ENCODE measurements around the gene SOX4.

Gene SOX4

DNA sequence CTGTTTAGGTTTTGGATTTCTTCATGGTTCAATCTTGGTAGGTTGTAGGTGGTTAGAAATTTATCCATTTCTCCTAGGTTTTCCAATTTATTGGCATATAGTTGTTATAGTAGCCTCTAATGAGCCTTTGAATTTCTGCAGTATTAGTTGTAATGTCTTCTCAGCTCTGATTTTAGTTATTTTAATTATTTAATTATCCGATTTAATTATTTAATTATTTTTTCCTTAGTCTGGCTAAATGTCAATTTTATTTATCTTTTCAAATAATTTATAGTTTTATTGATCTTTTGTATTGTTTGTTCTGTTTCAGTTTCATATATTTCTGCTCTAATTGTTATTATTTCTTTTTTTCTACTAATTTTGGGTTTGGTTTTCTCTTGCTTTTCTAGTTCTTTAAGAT, 28.1 kb upstream of the SOX4 start (continued):
- TF ChIP-seq, protein P1, sequence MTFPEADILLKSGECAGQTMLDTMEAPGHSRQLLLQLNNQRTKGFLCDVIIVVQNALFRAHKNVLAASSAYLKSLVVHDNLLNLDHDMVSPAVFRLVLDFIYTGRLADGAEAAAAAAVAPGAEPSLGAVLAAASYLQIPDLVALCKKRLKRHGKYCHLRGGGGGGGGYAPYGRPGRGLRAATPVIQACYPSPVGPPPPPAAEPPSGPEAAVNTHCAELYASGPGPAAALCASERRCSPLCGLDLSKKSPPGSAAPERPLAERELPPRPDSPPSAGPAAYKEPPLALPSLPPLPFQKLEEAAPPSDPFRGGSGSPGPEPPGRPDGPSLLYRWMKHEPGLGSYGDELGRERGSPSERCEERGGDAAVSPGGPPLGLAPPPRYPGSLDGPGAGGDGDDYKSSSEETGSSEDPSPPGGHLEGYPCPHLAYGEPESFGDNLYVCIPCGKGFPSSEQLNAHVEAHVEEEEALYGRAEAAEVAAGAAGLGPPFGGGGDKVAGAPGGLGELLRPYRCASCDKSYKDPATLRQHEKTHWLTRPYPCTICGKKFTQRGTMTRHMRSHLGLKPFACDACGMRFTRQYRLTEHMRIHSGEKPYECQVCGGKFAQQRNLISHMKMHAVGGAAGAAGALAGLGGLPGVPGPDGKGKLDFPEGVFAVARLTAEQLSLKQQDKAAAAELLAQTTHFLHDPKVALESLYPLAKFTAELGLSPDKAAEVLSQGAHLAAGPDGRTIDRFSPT (tag by site-specific recombination; IDR thresholded peaks at IDR 0.05) = no peak
- TF ChIP-seq ZNF138 (tag by site-specific recombination; IDR thresholded peaks at IDR 0.05; ENCODE audit: borderline replicate concordance) = peak; percentile 96
- TF ChIP-seq EGR2 (tag by site-specific recombination; IDR thresholded peaks at IDR 0.05; ENCODE audit: low read depth) = no peak
- TF ChIP-seq ZNF292 (tag by site-specific recombination; IDR thresholded peaks at IDR 0.05; ENCODE audit: borderline replicate concordance, low read depth) = 0 out of 2 replicates have a peak, but pooled peaks have one; percentile 47
- no peak for TF ChIP-seq SALL2 (tag by site-specific recombination; IDR thresholded peaks at IDR 0.05; ENCODE audit: borderline replicate concordance)
- no peak for TF ChIP-seq ZNF626 (tag by site-specific recombination; IDR thresholded peaks at IDR 0.05)
- no peak for TF ChIP-seq ZNF544 (tag by site-specific recombination; IDR thresholded peaks at IDR 0.05)
- TF ChIP-seq, protein P2, sequence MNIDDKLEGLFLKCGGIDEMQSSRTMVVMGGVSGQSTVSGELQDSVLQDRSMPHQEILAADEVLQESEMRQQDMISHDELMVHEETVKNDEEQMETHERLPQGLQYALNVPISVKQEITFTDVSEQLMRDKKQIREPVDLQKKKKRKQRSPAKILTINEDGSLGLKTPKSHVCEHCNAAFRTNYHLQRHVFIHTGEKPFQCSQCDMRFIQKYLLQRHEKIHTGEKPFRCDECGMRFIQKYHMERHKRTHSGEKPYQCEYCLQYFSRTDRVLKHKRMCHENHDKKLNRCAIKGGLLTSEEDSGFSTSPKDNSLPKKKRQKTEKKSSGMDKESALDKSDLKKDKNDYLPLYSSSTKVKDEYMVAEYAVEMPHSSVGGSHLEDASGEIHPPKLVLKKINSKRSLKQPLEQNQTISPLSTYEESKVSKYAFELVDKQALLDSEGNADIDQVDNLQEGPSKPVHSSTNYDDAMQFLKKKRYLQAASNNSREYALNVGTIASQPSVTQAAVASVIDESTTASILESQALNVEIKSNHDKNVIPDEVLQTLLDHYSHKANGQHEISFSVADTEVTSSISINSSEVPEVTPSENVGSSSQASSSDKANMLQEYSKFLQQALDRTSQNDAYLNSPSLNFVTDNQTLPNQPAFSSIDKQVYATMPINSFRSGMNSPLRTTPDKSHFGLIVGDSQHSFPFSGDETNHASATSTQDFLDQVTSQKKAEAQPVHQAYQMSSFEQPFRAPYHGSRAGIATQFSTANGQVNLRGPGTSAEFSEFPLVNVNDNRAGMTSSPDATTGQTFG (tag by site-specific recombination; IDR thresholded peaks at IDR 0.05; ENCODE audit: borderline replicate concordance) = no peak
- TF ChIP-seq ZNF223 (tag by site-specific recombination; IDR thresholded peaks at IDR 0.05) = peak; percentile 85
- TF ChIP-seq, protein P3, sequence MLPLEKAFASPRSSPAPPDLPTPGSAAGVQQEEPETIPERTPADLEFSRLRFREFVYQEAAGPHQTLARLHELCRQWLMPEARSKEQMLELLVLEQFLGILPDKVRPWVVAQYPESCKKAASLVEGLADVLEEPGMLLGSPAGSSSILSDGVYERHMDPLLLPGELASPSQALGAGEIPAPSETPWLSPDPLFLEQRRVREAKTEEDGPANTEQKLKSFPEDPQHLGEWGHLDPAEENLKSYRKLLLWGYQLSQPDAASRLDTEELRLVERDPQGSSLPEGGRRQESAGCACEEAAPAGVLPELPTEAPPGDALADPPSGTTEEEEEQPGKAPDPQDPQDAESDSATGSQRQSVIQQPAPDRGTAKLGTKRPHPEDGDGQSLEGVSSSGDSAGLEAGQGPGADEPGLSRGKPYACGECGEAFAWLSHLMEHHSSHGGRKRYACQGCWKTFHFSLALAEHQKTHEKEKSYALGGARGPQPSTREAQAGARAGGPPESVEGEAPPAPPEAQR (tag by site-specific recombination; IDR thresholded peaks at IDR 0.05) = no peak
- TF ChIP-seq WT1 (tag by site-specific recombination; IDR thresholded peaks at IDR 0.05) = no peak
- no peak for TF ChIP-seq IKZF3 (tag by site-specific recombination; IDR thresholded peaks at IDR 0.05)
- peak; percentile 83 for TF ChIP-seq ZNF530 (tag by site-specific recombination; IDR thresholded peaks at IDR 0.05; ENCODE audit: low read depth)
- peak; percentile 98 for TF ChIP-seq ZNF433 (tag by site-specific recombination; IDR thresholded peaks at IDR 0.05; ENCODE audit: low read depth)
- no peak for TF ChIP-seq KLF7 (tag by site-specific recombination; IDR thresholded peaks at IDR 0.05; ENCODE audit: borderline replicate concordance)
- TF ChIP-seq, protein P4, sequence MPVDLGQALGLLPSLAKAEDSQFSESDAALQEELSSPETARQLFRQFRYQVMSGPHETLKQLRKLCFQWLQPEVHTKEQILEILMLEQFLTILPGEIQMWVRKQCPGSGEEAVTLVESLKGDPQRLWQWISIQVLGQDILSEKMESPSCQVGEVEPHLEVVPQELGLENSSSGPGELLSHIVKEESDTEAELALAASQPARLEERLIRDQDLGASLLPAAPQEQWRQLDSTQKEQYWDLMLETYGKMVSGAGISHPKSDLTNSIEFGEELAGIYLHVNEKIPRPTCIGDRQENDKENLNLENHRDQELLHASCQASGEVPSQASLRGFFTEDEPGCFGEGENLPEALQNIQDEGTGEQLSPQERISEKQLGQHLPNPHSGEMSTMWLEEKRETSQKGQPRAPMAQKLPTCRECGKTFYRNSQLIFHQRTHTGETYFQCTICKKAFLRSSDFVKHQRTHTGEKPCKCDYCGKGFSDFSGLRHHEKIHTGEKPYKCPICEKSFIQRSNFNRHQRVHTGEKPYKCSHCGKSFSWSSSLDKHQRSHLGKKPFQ (tag by site-specific recombination; IDR thresholded peaks at IDR 0.05) = peak; percentile 56; the same call in 1 of the 2 replicates
- no peak for TF ChIP-seq ZNF311 (tag by site-specific recombination; IDR thresholded peaks at IDR 0.05; ENCODE audit: borderline replicate concordance)
- TF ChIP-seq ZNF184 (tag by site-specific recombination; IDR thresholded peaks at IDR 0.05) = no peak
- TF ChIP-seq ZNF121 (tag by site-specific recombination; IDR thresholded peaks at IDR 0.05) = no peak
- TF ChIP-seq PRDM1 (tag by site-specific recombination; IDR thresholded peaks at IDR 0.05) = no peak
- 0 out of 2 replicates have a peak, but pooled peaks have one; percentile 17 for TF ChIP-seq OVOL3 (tag by site-specific recombination; IDR thresholded peaks at IDR 0.05)
- no peak for TF ChIP-seq ZNF571 (tag by site-specific recombination; IDR thresholded peaks at IDR 0.05)
- TF ChIP-seq, protein P5, sequence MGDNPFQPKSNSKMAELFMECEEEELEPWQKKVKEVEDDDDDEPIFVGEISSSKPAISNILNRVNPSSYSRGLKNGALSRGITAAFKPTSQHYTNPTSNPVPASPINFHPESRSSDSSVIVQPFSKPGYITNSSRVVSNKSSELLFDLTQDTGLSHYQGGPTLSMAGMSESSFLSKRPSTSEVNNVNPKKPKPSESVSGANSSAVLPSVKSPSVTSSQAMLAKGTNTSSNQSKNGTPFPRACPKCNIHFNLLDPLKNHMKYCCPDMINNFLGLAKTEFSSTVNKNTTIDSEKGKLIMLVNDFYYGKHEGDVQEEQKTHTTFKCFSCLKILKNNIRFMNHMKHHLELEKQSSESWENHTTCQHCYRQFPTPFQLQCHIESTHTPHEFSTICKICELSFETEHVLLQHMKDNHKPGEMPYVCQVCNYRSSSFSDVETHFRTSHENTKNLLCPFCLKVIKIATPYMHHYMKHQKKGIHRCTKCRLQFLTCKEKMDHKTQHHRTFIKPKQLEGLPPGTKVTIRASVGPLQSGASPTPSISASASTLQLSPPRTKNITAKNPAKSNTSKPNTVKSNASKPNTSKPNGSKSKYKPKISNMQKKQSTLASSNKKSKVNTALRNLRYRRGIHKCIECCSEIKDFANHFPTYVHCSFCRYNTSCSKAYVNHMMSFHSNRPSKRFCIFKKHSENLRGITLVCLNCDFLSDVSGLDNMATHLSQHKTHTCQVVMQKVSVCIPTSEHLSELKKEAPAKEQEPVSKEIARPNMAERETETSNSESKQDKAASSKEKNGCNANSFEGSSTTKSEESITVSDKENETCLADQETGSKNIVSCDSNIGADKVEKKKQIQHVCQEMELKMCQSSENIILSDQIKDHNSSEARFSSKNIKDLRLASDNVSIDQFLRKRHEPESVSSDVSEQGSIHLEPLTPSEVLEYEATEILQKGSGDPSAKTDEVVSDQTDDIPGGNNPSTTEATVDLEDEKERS (tag by site-specific recombination; IDR thresholded peaks at IDR 0.05) = no peak
- TF ChIP-seq, protein P6, sequence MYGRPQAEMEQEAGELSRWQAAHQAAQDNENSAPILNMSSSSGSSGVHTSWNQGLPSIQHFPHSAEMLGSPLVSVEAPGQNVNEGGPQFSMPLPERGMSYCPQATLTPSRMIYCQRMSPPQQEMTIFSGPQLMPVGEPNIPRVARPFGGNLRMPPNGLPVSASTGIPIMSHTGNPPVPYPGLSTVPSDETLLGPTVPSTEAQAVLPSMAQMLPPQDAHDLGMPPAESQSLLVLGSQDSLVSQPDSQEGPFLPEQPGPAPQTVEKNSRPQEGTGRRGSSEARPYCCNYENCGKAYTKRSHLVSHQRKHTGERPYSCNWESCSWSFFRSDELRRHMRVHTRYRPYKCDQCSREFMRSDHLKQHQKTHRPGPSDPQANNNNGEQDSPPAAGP (tag by site-specific recombination; IDR thresholded peaks at IDR 0.05) = no peak
- TF ChIP-seq, protein P7, sequence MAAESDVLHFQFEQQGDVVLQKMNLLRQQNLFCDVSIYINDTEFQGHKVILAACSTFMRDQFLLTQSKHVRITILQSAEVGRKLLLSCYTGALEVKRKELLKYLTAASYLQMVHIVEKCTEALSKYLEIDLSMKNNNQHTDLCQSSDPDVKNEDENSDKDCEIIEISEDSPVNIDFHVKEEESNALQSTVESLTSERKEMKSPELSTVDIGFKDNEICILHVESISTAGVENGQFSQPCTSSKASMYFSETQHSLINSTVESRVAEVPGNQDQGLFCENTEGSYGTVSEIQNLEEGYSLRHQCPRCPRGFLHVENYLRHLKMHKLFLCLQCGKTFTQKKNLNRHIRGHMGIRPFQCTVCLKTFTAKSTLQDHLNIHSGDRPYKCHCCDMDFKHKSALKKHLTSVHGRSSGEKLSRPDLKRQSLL (tag by site-specific recombination; IDR thresholded peaks at IDR 0.05) = no peak
- peak; percentile 46 for TF ChIP-seq ZNF529 (tag by site-specific recombination; IDR thresholded peaks at IDR 0.05; ENCODE audit: insufficient replicate concordance)
- TF ChIP-seq ZNF677 (tag by site-specific recombination; IDR thresholded peaks at IDR 0.05) = no peak
- TF ChIP-seq ZNF785 (tag by site-specific recombination; IDR thresholded peaks at IDR 0.05) = no peak
